ENCODE measurements around the gene ZNF165.
"Not testable (repeated sequence)": the region's sequence is repeated elsewhere in the genome, so short reads cannot be mapped to it uniquely, and the experiment has no call there.

Gene ZNF165

DNA sequence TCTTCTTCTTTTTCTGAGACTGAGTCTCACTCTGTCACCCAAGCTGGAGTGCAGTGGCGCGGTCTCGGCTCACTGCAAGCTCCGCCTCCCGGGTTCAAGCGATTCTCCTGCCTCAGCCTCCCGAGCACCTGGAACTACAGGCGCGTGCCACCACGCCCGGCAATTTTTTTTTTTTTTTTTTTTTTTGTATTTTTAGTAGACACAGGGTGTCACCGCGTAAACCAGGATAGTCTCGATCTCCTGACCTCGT lies at the start of gene ZNF165:
TSS of gene ZNF165 (plus strand) at position 188 of the 250 bp plus-strand sequence. CDS start 4,913 bp downstream, outside the sequence.
- DNase-seq (ENCODE audit: low read depth in 2 of 2) = peak in 1 of 2 donors; percentile 8

DNA sequence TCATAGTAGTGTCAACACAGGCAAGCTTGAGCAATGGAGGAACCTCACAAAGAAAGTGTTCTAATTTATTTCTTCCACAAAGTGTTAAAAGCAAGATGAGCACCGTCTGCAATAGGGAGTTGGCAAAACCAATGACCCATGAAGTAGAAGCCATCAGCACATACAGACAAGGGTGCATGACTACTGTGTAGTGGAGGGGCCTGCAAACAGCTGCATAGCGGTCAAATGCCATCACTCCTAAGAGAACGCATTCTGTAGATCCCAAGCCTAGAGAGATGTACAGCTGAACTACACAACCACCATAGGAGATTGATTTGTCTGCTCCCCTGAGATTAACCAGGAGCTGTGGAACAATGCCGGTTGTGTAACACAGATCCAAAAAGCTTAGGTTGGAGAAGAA lies 26.8 kb upstream of the ZNF165 start:
- DNase-seq (ENCODE audit: low read depth in 2 of 2) = no peak

DNA sequence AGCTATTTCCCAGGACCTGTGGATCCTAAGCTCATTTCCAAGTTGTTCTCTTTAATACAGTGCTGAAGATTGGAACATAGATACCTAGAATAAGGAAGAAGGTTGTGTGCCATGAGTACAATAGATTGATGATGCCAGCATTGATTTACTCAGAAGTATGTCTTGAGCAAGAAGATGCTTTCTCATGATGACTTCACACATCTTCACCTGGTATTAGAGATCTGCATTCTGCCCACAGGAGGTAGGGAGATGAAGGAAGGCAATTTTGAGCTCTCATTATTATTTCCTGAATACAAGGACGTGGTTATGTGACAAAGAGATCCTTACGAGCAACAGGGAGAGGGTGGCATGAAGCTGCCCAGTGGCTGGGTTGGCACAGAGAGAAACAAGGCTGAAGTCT lies 20.0 kb upstream of the ZNF165 start:
- DNase-seq (ENCODE audit: low read depth in 2 of 2) = no peak

- DNase-seq (ENCODE audit: low read depth in 2 of 2) = no peak
Observed at GRCh38 chr6:28064272-28064671, 16.1 kb upstream of the ZNF165 start.

DNA sequence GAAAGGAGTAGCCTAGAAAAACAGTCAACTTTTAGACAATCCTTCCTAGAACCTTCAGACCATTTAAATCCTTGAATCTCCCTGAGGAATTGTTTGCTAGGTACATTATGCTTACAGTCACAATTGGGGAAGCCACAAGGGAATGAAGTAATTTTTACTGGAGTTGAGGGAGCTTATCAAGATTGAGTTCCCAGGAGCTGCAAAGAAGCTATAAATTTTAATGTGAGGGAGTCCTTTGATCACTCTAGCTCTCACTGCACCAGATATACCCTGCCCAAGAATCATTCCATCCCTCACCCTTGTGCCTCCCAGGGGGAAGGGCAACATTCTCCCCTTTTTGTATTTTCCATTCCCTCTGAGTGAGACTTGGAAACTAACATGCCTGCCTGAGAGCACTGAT lies 12.3 kb upstream of the ZNF165 start:
- DNase-seq (ENCODE audit: low read depth in 2 of 2) = no peak

DNA sequence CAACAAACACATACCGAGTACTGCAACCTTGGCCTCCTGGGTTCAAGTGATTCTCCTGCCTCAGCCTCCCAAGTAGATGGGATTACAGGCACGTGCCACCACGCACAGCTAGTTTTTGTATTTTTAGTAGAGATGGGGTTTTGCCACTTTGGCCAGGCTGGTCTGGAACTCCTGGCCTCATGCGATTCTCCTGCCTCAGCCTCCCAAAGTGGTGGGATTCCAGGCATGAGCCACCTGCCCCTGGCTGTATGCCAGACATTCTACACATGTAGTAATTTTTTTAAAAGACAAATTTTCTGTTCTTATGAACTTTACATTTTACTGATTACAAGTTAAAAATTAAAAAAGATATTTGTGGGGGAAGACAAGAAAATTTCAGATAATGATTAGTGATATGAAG lies 9.4 kb upstream of the ZNF165 start:
- not testable (repeated sequence) for DNase-seq (ENCODE audit: low read depth in 2 of 2)

- no peak for DNase-seq (ENCODE audit: low read depth in 2 of 2)
Observed at GRCh38 chr6:28078050-28078449, 2.3 kb upstream of the ZNF165 start.

- no peak for DNase-seq (ENCODE audit: low read depth in 2 of 2)
Observed at GRCh38 chr6:28078836-28079235, 1.5 kb upstream of the ZNF165 start.

- DNase-seq (ENCODE audit: low read depth in 2 of 2) = peak; percentile 85 to 87
Observed at GRCh38 chr6:28080631-28081485, 490 bp downstream of the ZNF165 start.

DNA sequence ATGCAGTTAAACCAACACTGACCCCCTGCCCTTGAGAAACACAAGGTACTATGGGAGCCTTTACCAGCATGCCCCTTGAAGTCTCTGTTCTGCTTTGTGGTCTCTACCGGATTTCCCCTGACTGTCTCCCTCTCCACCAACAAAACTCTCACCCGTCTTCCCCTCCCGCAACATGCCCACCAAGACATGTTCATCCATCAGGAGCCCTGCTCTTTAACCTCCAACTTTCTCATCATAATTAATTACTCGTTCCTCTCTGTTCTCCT lies 1.1 kb downstream of the ZNF165 start:
- no peak for DNase-seq (ENCODE audit: low read depth in 2 of 2)

DNA sequence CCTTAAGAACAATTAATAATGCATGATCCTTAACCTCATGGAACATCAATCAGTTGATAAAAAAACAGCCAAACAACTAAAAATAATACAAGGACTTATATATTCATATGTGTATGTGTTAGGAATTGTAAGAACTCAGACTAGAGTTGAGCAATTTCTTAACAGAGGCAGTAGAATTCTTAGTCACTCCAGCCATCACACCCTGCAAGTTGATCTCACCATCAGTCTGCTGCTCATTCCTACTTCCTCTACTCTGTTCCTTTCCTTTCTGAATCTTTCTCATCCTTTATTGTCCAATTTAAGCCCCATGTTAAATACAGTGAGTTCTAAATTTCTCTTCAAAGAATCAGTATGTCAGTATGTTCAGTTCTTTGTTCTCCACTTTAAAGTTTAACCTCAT lies 2.6 kb downstream of the ZNF165 start:
- DNase-seq (ENCODE audit: low read depth in 2 of 2) = no peak

GRCh38 chr6:28089054-28089453 lies 8.7 kb downstream of the ZNF165 start:
- no peak for DNase-seq (ENCODE audit: low read depth in 2 of 2)

DNA sequence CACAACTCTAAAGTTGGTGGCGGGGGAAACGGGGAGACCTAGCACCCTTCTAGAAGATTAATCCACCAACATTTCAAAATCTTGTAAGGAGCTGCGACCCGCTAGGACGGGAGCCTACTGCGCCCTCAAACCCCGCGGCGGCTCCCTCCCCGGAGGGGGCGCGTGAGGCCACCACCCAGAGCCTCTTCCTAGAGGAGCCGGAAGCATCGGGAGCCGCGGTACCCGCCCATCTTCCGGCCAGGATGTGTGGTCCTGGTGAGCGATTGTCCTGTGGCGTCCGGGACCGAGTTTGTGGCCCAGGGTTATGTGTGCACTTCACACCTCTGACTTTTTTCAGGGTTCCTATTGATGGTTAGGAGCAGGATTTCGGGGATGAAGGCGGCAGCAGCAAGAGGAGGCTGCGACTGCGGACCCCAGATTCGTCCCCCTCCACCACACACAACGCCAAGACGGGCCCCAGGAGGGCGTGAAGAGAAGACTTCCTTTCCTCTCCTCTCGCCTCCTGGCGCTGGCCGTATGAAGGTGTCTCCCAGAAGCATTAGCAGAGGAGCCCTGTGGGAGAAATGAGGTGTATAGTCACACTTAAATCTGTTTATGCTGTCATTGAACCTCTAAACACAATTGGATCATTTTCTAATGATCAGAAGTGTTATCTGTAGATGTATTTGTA lies 10.7 kb downstream of the ZNF165 start:
- no peak for DNase-seq (ENCODE audit: low read depth in 2 of 2)

- not testable (repeated sequence) for DNase-seq (ENCODE audit: low read depth in 2 of 2)
Observed at GRCh38 chr6:28102222-28102621, 21.9 kb downstream of the ZNF165 start.

DNA sequence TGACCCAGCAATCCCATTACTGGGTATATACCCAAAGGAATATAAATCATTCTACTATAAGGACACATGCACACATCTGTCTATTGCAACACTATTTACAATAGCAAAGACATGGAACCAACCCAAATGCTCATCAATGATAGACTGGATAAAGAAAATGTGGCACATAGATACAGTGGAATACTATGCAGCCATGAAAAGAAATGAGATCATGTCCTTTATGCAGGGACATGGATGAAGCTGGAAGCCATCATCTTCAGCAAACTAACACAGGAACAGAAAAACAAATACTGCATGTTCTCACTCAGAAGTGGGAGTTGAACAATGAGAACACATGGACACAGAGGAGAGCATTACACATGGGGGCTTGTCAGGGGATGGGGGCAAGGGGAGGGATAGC lies 22.3 kb downstream of the ZNF165 start:
- not testable (repeated sequence) for DNase-seq (ENCODE audit: low read depth in 2 of 2)

GRCh38 chr6:28104392-28105244 lies 24.2 kb downstream of the ZNF165 start:
- DNase-seq (ENCODE audit: low read depth in 2 of 2) = peak; percentile 72 to 77

DNA sequence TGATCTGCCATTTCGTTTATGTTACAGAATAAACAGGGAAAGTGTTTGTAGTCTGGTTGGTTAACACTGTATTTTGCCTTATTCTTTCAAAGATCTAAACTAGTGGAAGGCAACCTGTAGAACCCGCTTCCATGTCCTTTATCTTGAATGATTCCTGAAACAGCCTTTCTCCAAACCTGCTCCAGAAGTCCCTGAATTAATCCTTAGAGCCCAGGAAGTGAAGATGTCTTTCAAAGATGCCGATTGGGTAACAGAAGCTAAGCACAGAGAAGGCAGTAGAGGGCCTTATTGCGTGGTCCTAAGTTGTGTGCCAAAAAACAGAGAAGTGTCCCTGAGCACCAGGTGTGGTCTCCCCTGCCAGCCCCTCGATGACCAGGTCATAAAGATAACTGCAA lies 24.9 kb downstream of the ZNF165 start:
- no peak for DNase-seq (ENCODE audit: low read depth in 2 of 2)

- no peak for DNase-seq (ENCODE audit: low read depth in 2 of 2)
Observed at GRCh38 chr6:28107506-28107905, 27.1 kb downstream of the ZNF165 start.

DNA sequence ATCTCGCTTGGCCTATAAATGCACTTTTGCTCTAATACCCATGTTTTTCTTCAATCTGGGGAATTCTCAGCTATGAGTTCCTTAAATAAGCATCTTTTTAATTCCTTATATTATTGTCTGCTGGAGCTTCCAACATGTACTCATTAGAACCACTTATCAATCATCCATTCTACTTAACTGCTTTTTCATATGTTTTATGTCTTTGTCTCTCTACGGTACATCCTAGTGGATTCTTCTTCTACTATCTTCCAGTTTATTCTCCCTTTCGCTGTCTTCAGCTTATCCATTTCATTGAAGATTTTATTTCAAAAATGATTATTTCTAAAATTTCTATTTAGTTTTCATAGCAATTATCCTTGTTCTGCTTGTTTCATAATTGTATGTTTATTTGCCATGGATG lies 31.6 kb downstream of the ZNF165 start:
- no peak for DNase-seq (ENCODE audit: low read depth in 2 of 2)

DNA sequence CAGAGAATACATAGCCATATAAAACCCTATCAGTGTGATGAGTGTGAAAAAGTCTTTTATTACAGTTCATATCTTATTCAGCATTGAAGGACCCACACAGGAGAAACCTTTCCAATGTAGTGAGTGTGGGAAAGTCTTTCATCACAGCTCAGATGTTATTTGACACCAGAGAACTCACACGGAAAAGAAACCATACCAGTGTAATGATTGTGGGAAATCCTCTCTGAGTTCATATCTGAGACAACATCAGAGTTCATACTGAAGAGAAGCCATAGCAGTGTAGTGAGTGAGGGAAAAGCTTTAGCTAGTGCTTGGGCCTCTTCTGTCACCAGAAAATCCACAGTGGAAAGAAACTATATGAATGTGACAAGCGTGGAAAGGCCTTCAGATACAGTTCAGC lies 35.4 kb downstream of the ZNF165 start:
- no peak for DNase-seq (ENCODE audit: low read depth in 2 of 2)

GRCh38 chr6:28117386-28118050 lies 37.1 kb downstream of the ZNF165 start:
- no peak for DNase-seq (ENCODE audit: low read depth in 2 of 2)

- DNase-seq (ENCODE audit: low read depth in 2 of 2) = no peak
Observed at GRCh38 chr6:28118217-28118616, 37.8 kb downstream of the ZNF165 start.
